WTC11 (cell line): ENCODE measurements around the gene NLRP6. TPM values are rescaled to one million over a fixed set of nuclear protein-coding genes. Genes with fewer than 3 reads are reported as not detected.

Source experiments
- ATAC-seq: fragments of 200-7000 bp; cut with Tn5 transposase; 2 replicates; pipeline ENCODE4 v1.10.0; 2021; ENCODE audit warnings: mild to moderate bottlenecking, moderate library complexity
- CTCF ChIA-PET: fragments of 300-600 bp; sonication (Branson Sonifier 250); formaldehyde crosslinking; loops from one replicate; lab custom pipeline; 2021; ENCODE audit warnings: antibody characterized with exemption; lab: Charles Lee
- POLR2A ChIA-PET: fragments of 350-600 bp; sonication (Branson Sonifier 250); formaldehyde crosslinking; loops from one replicate; lab custom pipeline; 2021; ENCODE audit warnings: antibody characterized with exemption; lab: Charles Lee
- DNase-seq: peaks from one replicate; pipeline ENCODE4 v3.0.0; 2021; ENCODE audit warnings: low spot score
- H3K27ac Mint-ChIP-seq: 2 replicates; pipeline ENCODE4 v1.8.0; 2021; ENCODE audit warnings: mixed read lengths
- H3K27me3 Mint-ChIP-seq: 2 replicates; pipeline ENCODE4 v1.8.0; 2021; ENCODE audit warnings: low read depth, mild to moderate bottlenecking, moderate library complexity, mixed read lengths
- H3K36me3 Mint-ChIP-seq: 2 replicates; pipeline ENCODE4 v1.8.0; 2021; ENCODE audit warnings: mixed read lengths
- H3K4me1 Mint-ChIP-seq: 2 replicates; pipeline ENCODE4 v1.8.0; 2022; ENCODE audit warnings: mixed read lengths
- H3K4me3 Mint-ChIP-seq: 2 replicates; pipeline ENCODE4 v1.8.0; 2021; ENCODE audit warnings: mild to moderate bottlenecking, moderate library complexity, mixed read lengths
- H3K9me3 Mint-ChIP-seq: 2 replicates; pipeline ENCODE4 v1.8.0; 2021; ENCODE audit warnings: mixed read lengths
- CREM ChIP-seq: sonication (generic); formaldehyde crosslinking; IDR thresholded peaks from 2 replicates; pipeline ENCODE4 v1.8.1; 2022; ENCODE audit warnings: mild to moderate bottlenecking, missing genetic modification reagents, moderate library complexity
- CTCF ChIP-seq: fragments of 200-600 bp; IDR thresholded peaks from 2 replicates; pipeline ENCODE4 v1.8.0; 2022; ENCODE audit warnings: antibody characterized with exemption
- E2F5 ChIP-seq: sonication (generic); formaldehyde crosslinking; IDR thresholded peaks from 2 replicates; pipeline ENCODE4 v1.8.1; 2022; ENCODE audit warnings: mild to moderate bottlenecking, moderate library complexity, missing genetic modification reagents
- EMX1 ChIP-seq: fragments of 250-450 bp; sonication (Bioruptor Pico); IDR thresholded peaks from 2 replicates; pipeline ENCODE4 v1.8.0; 2021; ENCODE audit warnings: mild to moderate bottlenecking
- ERG ChIP-seq: fragments of 250-450 bp; sonication (Bioruptor Pico); IDR thresholded peaks from 2 replicates; pipeline ENCODE4 v1.8.0; 2021; ENCODE audit warnings: mild to moderate bottlenecking
- ESRRA ChIP-seq: sonication (generic); formaldehyde crosslinking; IDR thresholded peaks from 2 replicates; pipeline ENCODE4 v1.8.1; 2022; ENCODE audit warnings: mild to moderate bottlenecking, missing genetic modification reagents, borderline replicate concordance
- FOXJ3 ChIP-seq: sonication (generic); formaldehyde crosslinking; IDR thresholded peaks from 2 replicates; pipeline ENCODE4 v1.9.0; 2021; ENCODE audit warnings: missing genetic modification reagents, mild to moderate bottlenecking, borderline replicate concordance
- FOXK1 ChIP-seq: sonication (generic); formaldehyde crosslinking; IDR thresholded peaks from 2 replicates; pipeline ENCODE4 v1.8.0; 2022; ENCODE audit warnings: mild to moderate bottlenecking, moderate library complexity, missing genetic modification reagents
- GTF2I ChIP-seq: fragments of 250-450 bp; sonication (Bioruptor Pico); conservative IDR thresholded peaks from 2 replicates; pipeline ENCODE4 v1.4.0; 2021; ENCODE audit warnings: mild to moderate bottlenecking
- HMGXB4 ChIP-seq: sonication (generic); formaldehyde crosslinking; IDR thresholded peaks from 2 replicates; pipeline ENCODE4 v1.8.1; 2023; ENCODE audit warnings: mild to moderate bottlenecking, moderate library complexity, missing genetic modification reagents
- IRF2 ChIP-seq: sonication (generic); formaldehyde crosslinking; IDR thresholded peaks from 2 replicates; pipeline ENCODE4 v1.8.0; 2022; ENCODE audit warnings: low read depth, missing genetic modification reagents, borderline replicate concordance
- KAT7 ChIP-seq: sonication (generic); formaldehyde crosslinking; IDR thresholded peaks from 2 replicates; pipeline ENCODE4 v1.8.1; 2023; ENCODE audit warnings: missing genetic modification reagents, mild to moderate bottlenecking, borderline replicate concordance
- MXD4 ChIP-seq: fragments of 250-450 bp; sonication (Bioruptor Pico); IDR thresholded peaks from 2 replicates; pipeline ENCODE4 v1.8.0; 2021; ENCODE audit warnings: mild to moderate bottlenecking, moderate library complexity, borderline replicate concordance
- NR1H2 ChIP-seq: sonication (generic); formaldehyde crosslinking; IDR thresholded peaks from 2 replicates; pipeline ENCODE4 v1.9.0; 2021; ENCODE audit warnings: mild to moderate bottlenecking, moderate library complexity, missing genetic modification reagents
- NR3C1 ChIP-seq: sonication (generic); formaldehyde crosslinking; conservative IDR thresholded peaks from 2 replicates; pipeline ENCODE4 v1.8.1; 2023; ENCODE audit warnings: low read depth, mild to moderate bottlenecking, missing genetic modification reagents
- RELA ChIP-seq: sonication (generic); formaldehyde crosslinking; IDR thresholded peaks from 2 replicates; pipeline ENCODE4 v1.8.1; 2022; ENCODE audit warnings: missing genetic modification reagents, mild to moderate bottlenecking, borderline replicate concordance
- RORB ChIP-seq: fragments of 250-450 bp; sonication (Bioruptor Pico); IDR thresholded peaks from 2 replicates; pipeline ENCODE4 v1.9.0; 2021; ENCODE audit warnings: mild to moderate bottlenecking
- SOX15 ChIP-seq: fragments of 250-450 bp; sonication (Bioruptor Pico); IDR thresholded peaks from 2 replicates; pipeline ENCODE4 v1.9.0; 2021; ENCODE audit warnings: mild to moderate bottlenecking
- TCF7 ChIP-seq: sonication (generic); formaldehyde crosslinking; IDR thresholded peaks from 2 replicates; pipeline ENCODE4 v1.8.0; 2022; ENCODE audit warnings: mild to moderate bottlenecking, low read depth, missing genetic modification reagents, moderate library complexity
- ZNF138 ChIP-seq: sonication (generic); formaldehyde crosslinking; conservative IDR thresholded peaks from 2 replicates; pipeline ENCODE4 v1.8.1; 2022; ENCODE audit warnings: mild to moderate bottlenecking, moderate library complexity, missing genetic modification reagents
- ZNF281 ChIP-seq: sonication (generic); formaldehyde crosslinking; IDR thresholded peaks from 2 replicates; pipeline ENCODE4 v1.8.0; 2023; ENCODE audit warnings: mild to moderate bottlenecking, missing genetic modification reagents
- ZNF396 ChIP-seq: fragments of 250-450 bp; sonication (Bioruptor Pico); IDR thresholded peaks from 2 replicates; pipeline ENCODE4 v1.8.0; 2021; ENCODE audit warnings: mild to moderate bottlenecking, moderate library complexity, borderline replicate concordance
- total RNA-seq: library from RNA; stranded (reverse); gene quantifications from 3 replicates; pipeline ENCODE4 v1.2.3, GENCODE V29; 2021
- TF ChIP-seq, protein P1 (sequence below): sonication (generic); formaldehyde crosslinking; conservative IDR thresholded peaks from 2 replicates; pipeline ENCODE4 v1.8.1; 2022; ENCODE audit warnings: mild to moderate bottlenecking, missing genetic modification reagents
- TF ChIP-seq, protein P2 (sequence below): sonication (generic); formaldehyde crosslinking; IDR thresholded peaks from 2 replicates; pipeline ENCODE4 v1.8.1; 2023; ENCODE audit warnings: mild to moderate bottlenecking, missing genetic modification reagents, moderate library complexity
- TF ChIP-seq, protein P3 (sequence below): sonication (generic); formaldehyde crosslinking; IDR thresholded peaks from 2 replicates; pipeline ENCODE4 v1.8.0; 2023; ENCODE audit warnings: missing genetic modification reagents

Gene NLRP6
- total RNA-seq, 1 experiment from 2014 or later, result 0.09 TPM

DNA sequence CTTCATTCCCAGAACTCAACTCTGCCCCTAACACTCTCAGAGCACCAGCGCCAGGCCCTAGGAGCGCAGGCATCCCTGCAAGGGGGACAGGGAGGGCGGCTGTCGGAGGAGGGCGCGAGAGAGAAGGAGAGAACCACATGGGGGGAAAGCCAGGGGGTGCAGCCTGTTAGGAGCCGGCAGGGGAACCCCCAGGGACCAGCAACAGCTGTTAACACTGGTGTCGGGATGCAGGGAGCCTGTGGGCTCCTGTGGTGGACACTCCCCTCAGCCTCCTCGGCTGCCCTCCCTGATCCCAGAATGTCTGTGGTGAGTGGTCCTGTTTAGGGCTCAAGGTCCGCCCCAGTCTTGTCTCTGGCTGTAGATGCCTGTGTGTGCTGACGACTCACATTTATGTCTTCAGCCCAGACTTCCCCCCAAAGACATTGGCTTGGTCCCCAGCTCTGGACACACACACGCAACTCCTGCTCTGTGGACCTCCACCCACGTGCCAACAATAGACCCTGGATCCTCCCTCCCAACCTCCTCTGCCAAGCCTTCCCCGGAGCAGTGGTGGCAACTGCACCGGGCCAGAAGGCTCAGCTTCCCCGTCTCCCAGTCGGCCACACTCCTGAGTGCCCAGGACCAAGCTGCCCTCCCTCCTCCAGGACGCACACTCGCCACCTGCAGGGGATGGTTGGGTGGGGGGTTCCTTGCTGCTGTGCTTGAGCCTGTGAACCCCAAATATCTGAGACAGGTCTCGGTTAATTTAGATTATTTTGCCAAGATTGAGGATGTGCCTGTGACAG, 21.9 kb downstream of the NLRP6 start (continued):
- TF ChIP-seq ESRRA (CRISPR knock-in tag), result no peak
- TF ChIP-seq NR1H2 (CRISPR knock-in tag), result no peak
- TF ChIP-seq MXD4 (CRISPR knock-in tag), result no peak
- TF ChIP-seq FOXJ3 (CRISPR knock-in tag), result no peak
- TF ChIP-seq ZNF396 (CRISPR knock-in tag), result no peak

DNA sequence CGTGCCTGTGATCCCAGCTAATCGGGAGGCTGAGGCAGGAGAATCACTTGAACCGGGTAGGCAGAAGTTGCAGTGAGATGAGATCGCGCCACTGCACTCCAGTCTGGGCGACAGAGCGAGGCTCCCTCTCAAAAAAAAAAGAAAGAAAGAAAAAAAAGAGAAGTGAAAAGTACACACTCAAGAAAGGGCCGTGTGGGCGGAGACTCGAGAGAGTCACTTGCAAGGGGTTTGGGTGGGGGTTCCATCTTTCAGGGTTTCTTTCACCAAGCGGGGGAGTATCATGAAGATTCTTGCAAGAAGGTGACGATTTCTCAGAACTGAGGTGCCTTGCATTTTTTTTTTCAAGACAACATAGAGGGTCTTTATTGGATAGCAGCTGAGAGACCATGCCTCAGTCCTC, 25.2 kb downstream of the NLRP6 start:
- Mint-ChIP-seq H3K27ac (no peak overlapping the region; the same call in none of the 2 replicates), H3K4me3 (no peak overlapping the region), H3K36me3 (no peaks in the 10 kb centered on the region), H3K4me1 (peaks cover 69% of the 10 kb centered on the region), H3K9me3 (no peaks in the 10 kb centered on the region), H3K27me3 (no peaks in the 10 kb centered on the region)
- ChIA-PET CTCF (interaction anchor here (0.7 to 3.2 kb wide), 3 partner anchors 52 to 90 kb away, joined by 3 to 25 read pairs (median 8); partner anchors contain the start of gene PKP3), POLR2A (no interaction called here)
- DNase-seq, result no peak
- ATAC-seq, result no peak
- TF ChIP-seq RELA, result no peak
- no peak for TF ChIP-seq NR3C1
- no peak for TF ChIP-seq CTCF
- TF ChIP-seq E2F5 (CRISPR knock-in tag), result no peak
- no peak for TF ChIP-seq RORB (CRISPR knock-in tag)
- TF ChIP-seq IRF2 (CRISPR knock-in tag), result no peak
- TF ChIP-seq CREM (CRISPR knock-in tag), result no peak
- TF ChIP-seq HMGXB4 (CRISPR knock-in tag), result no peak
- TF ChIP-seq, protein P1, sequence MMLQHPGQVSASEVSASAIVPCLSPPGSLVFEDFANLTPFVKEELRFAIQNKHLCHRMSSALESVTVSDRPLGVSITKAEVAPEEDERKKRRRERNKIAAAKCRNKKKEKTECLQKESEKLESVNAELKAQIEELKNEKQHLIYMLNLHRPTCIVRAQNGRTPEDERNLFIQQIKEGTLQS (CRISPR knock-in tag), result no peak
- TF ChIP-seq EMX1 (CRISPR knock-in tag), result no peak
- no peak for TF ChIP-seq SOX15
- TF ChIP-seq, protein P2, sequence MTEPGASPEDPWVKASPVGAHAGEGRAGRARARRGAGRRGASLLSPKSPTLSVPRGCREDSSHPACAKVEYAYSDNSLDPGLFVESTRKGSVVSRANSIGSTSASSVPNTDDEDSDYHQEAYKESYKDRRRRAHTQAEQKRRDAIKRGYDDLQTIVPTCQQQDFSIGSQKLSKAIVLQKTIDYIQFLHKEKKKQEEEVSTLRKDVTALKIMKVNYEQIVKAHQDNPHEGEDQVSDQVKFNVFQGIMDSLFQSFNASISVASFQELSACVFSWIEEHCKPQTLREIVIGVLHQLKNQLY (CRISPR knock-in tag), result no peak
- TF ChIP-seq KAT7, result no peak
- TF ChIP-seq ZNF281 (CRISPR knock-in tag), result no peak
- no peak for TF ChIP-seq ERG
- no peak for TF ChIP-seq FOXK1 (CRISPR knock-in tag)
- TF ChIP-seq ZNF138 (CRISPR knock-in tag), result no peak
- TF ChIP-seq TCF7, result no peak
- TF ChIP-seq, protein P3, sequence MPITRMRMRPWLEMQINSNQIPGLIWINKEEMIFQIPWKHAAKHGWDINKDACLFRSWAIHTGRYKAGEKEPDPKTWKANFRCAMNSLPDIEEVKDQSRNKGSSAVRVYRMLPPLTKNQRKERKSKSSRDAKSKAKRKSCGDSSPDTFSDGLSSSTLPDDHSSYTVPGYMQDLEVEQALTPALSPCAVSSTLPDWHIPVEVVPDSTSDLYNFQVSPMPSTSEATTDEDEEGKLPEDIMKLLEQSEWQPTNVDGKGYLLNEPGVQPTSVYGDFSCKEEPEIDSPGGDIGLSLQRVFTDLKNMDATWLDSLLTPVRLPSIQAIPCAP (CRISPR knock-in tag), result no peak
- TF ChIP-seq GTF2I (CRISPR knock-in tag), result no peak
- TF ChIP-seq, all 79 proteins: peak for 0
